Heart left ventricle (tissue), 13 donors: ENCODE measurements around the gene GBP2.

Experiments used
- CTCF ChIP-seq, 12 donors: fragments of 200-600 bp; sonication (generic) in 4 of 12; IDR thresholded peaks; one replicate each; pipeline versions ENCODE4 v1.5.0 to v1.8.0; 2018 to 2022; ENCODE audit warnings: antibody characterized with exemption in 12 of 12, mild to moderate bottlenecking in 5 of 12
- POLR2A ChIP-seq, 2 donors: fragments of 450-650 bp; IDR thresholded peaks; one replicate each; pipeline ENCODE4 v1.6.1; 2017; ENCODE audit warnings: antibody characterized with exemption in 2 of 2, mild to moderate bottlenecking in 2 of 2, moderate library complexity in 2 of 2
- donor health status: ischemic (EF 13 %, LVEDD 7.1; RV severe dilation, severe dysfunction).
- donor health status: DM: no; HTN: yes; CAD: no.
- donor health status: DM: no; HTN: no; CAD: no.
- donor health status: ischemic (EF 25% LVEDD 6.9; RV normal size, moderate dysfunction).
- donor health status: ischemic (EF 25% LVEDD 5.7; RV mildly dilated, moderate dysfunction).
- donor health status: ischemic (EF 35%, LVEDD 5.7; RV mildly dilated, moderate dysfunction).
- donor health status: nonischemic (EF 11% LVEDD 7.7; RV severe dilation, severe dysfunction).
- donor health status: DM: yes; HTN: yes; CAD: no.
- donor health status: PGD.
- donor health status: ischemic (EF 29% LVEDD 5.4; RV normal size, mild dysfunction).
- donor health status: nonischemic (EF 23%, LVEDD 6.1; RV moderate dilation, normal function).

- TF ChIP-seq POLR2A (IDR thresholded peaks at IDR 0.05): no peak
- TF ChIP-seq CTCF (IDR thresholded peaks at IDR 0.05): no peak
Measured at GRCh38 chr1:89069951-89070350, 56.0 kb downstream of the GBP2 start.
